ENCODE measurements around the gene PTPRT. TPM values are rescaled to one million over a fixed set of nuclear protein-coding genes. Genes with fewer than 3 reads are reported as not detected.

PTPRT gene
- total and polyA plus RNA-seq, 5 donors, result 0.06 to 0.40 (median 0.20) TPM

DNA sequence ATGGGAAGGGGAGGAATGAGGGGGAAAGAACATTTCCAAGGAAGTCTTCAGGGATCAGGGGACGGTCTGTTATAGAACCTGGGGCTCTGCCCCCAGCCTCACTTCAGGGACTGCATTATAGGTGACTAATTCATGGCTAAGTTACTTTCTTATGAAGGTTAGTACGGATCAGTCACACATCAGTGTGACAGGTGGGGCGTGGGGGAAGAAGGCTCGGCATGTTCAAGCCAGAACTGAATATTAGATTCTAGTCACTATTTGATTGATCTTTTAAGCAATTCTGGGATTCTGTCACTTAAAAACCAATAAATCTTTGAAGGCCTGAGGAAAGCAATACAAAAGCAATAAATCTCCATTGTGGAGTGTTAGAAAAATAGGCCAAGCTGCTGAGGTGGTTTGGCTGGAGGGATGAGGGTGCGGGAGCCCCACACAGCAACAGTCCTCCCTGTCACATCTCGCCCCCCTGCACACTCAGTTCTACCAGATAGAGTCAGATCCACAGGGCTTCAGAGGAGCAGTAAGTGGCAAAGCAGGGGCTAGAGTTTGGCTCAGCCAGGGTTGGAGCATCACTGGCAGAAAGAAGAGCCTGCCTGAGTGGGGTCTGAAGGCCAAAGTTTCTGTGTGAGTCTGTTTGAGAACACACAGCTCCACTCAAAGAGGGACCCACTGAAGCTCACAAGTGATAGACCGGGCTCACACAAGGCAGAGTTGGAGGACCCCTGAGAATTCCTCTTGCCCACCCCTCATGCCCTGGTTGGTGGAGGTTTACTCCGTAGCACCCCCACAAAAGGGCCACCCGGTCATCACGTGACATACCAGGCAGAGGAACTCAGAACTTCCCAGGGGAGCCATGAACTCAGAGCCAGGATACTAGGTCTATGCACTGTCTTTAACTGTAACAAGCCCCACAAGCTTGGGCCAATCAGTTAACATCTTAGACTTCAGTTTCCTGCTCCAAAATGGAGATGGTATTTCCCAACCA is 843.2 kb downstream of the PTPRT start:
- ATAC-seq (no peak), DNase-seq (no peak)
- H3K9me3 ChIP-seq (ENCODE audit: control insufficient read depth, low read length), result no peaks in the 10 kb centered on the region
- H3K4me3 ChIP-seq (ENCODE audit: low read length), result no peak overlapping the region
- H3K27ac ChIP-seq (ENCODE audit: low read length), result no peak overlapping the region
- 88% methylated on average over 10 of the region's 10 CpGs for WGBS
- no peaks in the 10 kb centered on the region for H3K27me3 ChIP-seq (ENCODE audit: control insufficient read depth, insufficient read depth)
- intact Hi-C loops (cut with DNase I), result no loop called here
- H3K4me1 ChIP-seq (ENCODE audit: control insufficient read depth, insufficient read depth, low read length), result no peaks in the 10 kb centered on the region

GRCh38 chr20:42341654-42342053 is 848.1 kb downstream of the PTPRT start:
- Histone ChIP-seq H3K4me3 (ENCODE audit: low read length) (no peak overlapping the region), H3K9me3 (ENCODE audit: control insufficient read depth, low read length) (no peaks in the 10 kb centered on the region), H3K27ac (ENCODE audit: low read length) (no peak overlapping the region), H3K27me3 (ENCODE audit: control insufficient read depth, insufficient read depth) (no peaks in the 10 kb centered on the region), H3K4me1 (ENCODE audit: control insufficient read depth, insufficient read depth, low read length) (peaks cover 6% of the 10 kb centered on the region)
- ATAC-seq, result no peak
- WGBS, result 88% methylated on average over 2 of the region's 2 CpGs
- intact Hi-C loops (cut with DNase I), result no loop called here
- DNase-seq, result no peak

GRCh38 chr20:42340368-42340767 is 849.3 kb downstream of the PTPRT start:
- DNase-seq (peak in 1 of 3 donors; percentile 69), ATAC-seq (peak in 1 of 2 donors; percentile 27)
- Histone ChIP-seq H3K9me3 (ENCODE audit: control insufficient read depth, low read length) (no peaks in the 10 kb centered on the region), H3K27me3 (ENCODE audit: control insufficient read depth, insufficient read depth) (no peaks in the 10 kb centered on the region), H3K27ac (ENCODE audit: low read length) (no peak overlapping the region), H3K4me1 (ENCODE audit: control insufficient read depth, insufficient read depth, low read length) (peaks cover 6% of the 10 kb centered on the region), H3K4me3 (ENCODE audit: low read length) (no peak overlapping the region)
- intact Hi-C loops (cut with DNase I), result no loop called here
- WGBS, result 60% methylated on average over 4 of the region's 4 CpGs

DNA sequence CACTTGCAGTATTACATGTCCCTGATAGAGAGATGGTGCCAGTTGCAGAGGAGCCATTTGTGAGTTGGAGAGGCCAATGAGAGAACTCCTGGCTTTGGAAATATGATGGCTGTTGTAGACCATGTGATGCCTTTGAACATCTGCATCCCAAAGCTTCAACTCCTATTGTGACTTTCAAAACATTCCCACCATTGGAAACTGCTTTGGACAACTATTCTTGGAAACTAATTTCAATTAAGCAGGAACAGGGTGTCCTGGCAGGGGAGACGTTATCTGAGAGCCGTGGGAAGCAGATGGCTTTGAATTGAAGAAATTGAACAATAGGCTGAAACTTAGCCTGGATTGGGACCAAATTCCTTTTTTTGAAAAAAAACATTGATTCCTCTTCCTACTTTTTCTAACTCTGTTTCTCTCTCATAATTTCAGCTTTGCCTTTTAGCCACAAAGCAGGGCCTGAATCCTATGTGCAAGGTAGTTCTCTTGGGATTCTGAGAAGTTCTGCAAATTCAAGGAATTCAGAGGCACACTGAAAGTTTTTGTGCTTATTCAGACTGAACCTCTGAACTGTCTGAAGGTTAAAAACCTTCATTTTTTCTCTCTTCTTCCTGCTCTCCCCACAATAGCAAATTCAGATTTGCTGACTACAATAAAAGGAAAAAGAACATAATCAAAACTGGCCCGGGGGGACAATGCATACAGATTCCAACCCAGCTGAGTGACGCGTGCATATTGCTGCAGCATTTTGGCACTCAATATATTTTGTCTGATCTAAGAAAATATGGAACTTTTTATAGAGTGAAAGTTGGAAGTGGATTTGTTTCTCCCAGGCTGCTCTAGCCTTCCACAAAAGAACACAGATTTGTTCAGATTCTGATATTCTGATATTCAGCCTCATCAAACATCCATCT is 851.2 kb downstream of the PTPRT start:
- no peak overlapping the region for H3K4me3 ChIP-seq (ENCODE audit: low read length)
- no peak overlapping the region for H3K27ac ChIP-seq (ENCODE audit: low read length)
- intact Hi-C loops (cut with DNase I), result no loop called here
- no peaks in the 10 kb centered on the region for H3K9me3 ChIP-seq (ENCODE audit: control insufficient read depth, low read length)
- peak in 1 of 3 donors; percentile 74 for DNase-seq
- peaks cover 6% of the 10 kb centered on the region for H3K4me1 ChIP-seq (ENCODE audit: control insufficient read depth, insufficient read depth, low read length)
- 24% methylated on average over 5 of the region's 5 CpGs for WGBS
- no peaks in the 10 kb centered on the region for H3K27me3 ChIP-seq (ENCODE audit: control insufficient read depth, insufficient read depth)
- ATAC-seq, result peak; percentile 88 to 94

DNA sequence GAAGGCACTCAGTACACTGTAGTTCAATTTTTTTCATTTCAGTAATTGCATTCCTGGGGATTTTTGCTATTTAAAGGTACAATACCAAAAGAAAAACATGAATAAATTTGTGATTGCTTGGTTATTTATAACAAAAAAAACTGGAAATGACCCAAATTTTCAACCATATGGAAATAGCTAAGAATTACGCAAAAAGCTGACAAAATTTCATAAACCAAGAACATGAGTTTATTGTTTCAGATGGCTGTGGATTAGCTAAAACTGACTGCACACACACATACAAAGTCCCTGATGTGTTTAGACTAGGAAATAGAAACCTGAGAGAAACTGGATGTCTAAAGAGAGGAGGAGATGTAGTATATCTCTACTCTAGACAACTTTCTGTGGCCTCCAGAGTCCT is 853.1 kb downstream of the PTPRT start:
- Histone ChIP-seq H3K9me3 (ENCODE audit: control insufficient read depth, low read length) (no peaks in the 10 kb centered on the region), H3K4me3 (ENCODE audit: low read length) (no peak overlapping the region), H3K27me3 (ENCODE audit: control insufficient read depth, insufficient read depth) (no peaks in the 10 kb centered on the region), H3K27ac (ENCODE audit: low read length) (no peak overlapping the region), H3K4me1 (ENCODE audit: control insufficient read depth, insufficient read depth, low read length) (peaks cover 6% of the 10 kb centered on the region)
- intact Hi-C loops (cut with DNase I), result no loop called here
- DNase-seq (no peak), ATAC-seq (no peak)
- 84% methylated on average over 1 of the region's 1 CpG for WGBS

- DNase-seq (no peak), ATAC-seq (no peak)
- Histone ChIP-seq H3K9me3 (ENCODE audit: control insufficient read depth, low read length) (no peaks in the 10 kb centered on the region), H3K27me3 (ENCODE audit: control insufficient read depth, insufficient read depth) (no peaks in the 10 kb centered on the region), H3K4me3 (ENCODE audit: low read length) (no peak overlapping the region), H3K27ac (ENCODE audit: low read length) (no peak overlapping the region), H3K4me1 (ENCODE audit: control insufficient read depth, insufficient read depth, low read length) (no peaks in the 10 kb centered on the region)
- WGBS, result 53% methylated on average over 2 of the region's 2 CpGs
- intact Hi-C loops (cut with DNase I), result no loop called here
These were observed 870.3 kb downstream of the PTPRT start for GRCh38 chr20:42319252-42320013.

DNA sequence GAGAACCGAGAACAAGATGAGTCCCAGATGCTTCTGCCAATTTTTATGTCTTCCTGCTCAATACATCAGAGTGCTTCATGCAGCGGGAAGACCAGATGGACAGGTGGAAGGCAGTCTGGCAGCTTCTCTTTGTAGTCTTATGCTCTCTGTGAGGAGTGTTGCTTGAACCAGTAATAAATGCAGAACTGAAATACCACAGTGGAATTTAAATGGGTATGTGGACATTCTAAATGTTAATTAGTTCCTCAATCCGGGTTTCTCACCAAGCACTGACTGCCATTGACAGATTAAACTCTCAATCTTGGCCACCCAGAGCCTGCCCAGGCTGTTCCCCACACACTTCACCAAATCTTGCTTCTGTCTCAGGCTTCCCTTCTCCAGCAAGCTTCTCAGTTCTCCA is 876.0 kb downstream of the PTPRT start:
- ATAC-seq (no peak), DNase-seq (no peak)
- intact Hi-C loops (cut with DNase I), result no loop called here
- no peak overlapping the region for H3K27ac ChIP-seq (ENCODE audit: low read length)
- WGBS, result 75% methylated on average over 3 of the region's 3 CpGs
- H3K4me3 ChIP-seq (ENCODE audit: low read length), result no peak overlapping the region
- H3K27me3 ChIP-seq (ENCODE audit: control insufficient read depth, insufficient read depth), result no peaks in the 10 kb centered on the region
- no peaks in the 10 kb centered on the region for H3K9me3 ChIP-seq (ENCODE audit: control insufficient read depth, low read length)
- H3K4me1 ChIP-seq (ENCODE audit: control insufficient read depth, insufficient read depth, low read length), result no peaks in the 10 kb centered on the region

DNA sequence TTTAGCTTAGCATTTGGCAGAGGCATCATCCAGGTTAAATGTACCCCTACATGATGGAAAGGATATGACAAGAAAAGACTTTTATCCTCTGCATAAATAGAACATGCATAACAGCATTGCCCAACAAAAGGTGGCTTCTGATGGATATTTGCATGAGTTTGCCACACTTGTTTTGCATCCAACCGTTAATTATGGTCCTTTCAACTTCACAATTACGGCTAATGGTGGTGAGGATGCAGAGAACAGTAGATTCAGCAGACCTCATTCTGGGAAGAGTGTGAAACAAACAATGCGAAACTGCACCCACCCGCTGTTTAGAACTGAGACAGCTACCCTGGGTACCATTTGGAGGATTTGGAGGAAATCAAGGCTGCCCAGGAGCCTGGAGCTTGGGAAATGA is 880.7 kb downstream of the PTPRT start:
- Histone ChIP-seq H3K27me3 (ENCODE audit: control insufficient read depth, insufficient read depth) (no peaks in the 10 kb centered on the region), H3K27ac (ENCODE audit: low read length) (no peak overlapping the region), H3K9me3 (ENCODE audit: control insufficient read depth, low read length) (no peaks in the 10 kb centered on the region), H3K4me3 (ENCODE audit: low read length) (no peak overlapping the region), H3K4me1 (ENCODE audit: control insufficient read depth, insufficient read depth, low read length) (no peaks in the 10 kb centered on the region)
- 74% methylated on average over 4 of the region's 4 CpGs for WGBS
- ATAC-seq (no peak), DNase-seq (no peak)
- intact Hi-C loops (cut with DNase I), result no loop called here

- H3K27me3 ChIP-seq (ENCODE audit: control insufficient read depth, insufficient read depth), result no peaks in the 10 kb centered on the region
- ATAC-seq, result no peak
- intact Hi-C loops (cut with DNase I), result no loop called here
- no peaks in the 10 kb centered on the region for H3K9me3 ChIP-seq (ENCODE audit: control insufficient read depth, low read length)
- H3K27ac ChIP-seq (ENCODE audit: low read length), result no peak overlapping the region
- WGBS, result 90% methylated on average over 4 of the region's 4 CpGs
- H3K4me3 ChIP-seq (ENCODE audit: low read length), result no peak overlapping the region
- no peaks in the 10 kb centered on the region for H3K4me1 ChIP-seq (ENCODE audit: control insufficient read depth, insufficient read depth, low read length)
- DNase-seq, result no peak
These were observed 881.5 kb downstream of the PTPRT start for GRCh38 chr20:42308171-42308570.

- whole genome bisulfite sequencing, result 84% methylated on average over 3 of the region's 3 CpGs
- intact Hi-C loops (cut with DNase I), result no loop called here
- DNase-seq (no peak), ATAC-seq (no peak)
- Histone ChIP-seq H3K27ac (ENCODE audit: low read length) (no peak overlapping the region), H3K9me3 (ENCODE audit: control insufficient read depth, low read length) (no peaks in the 10 kb centered on the region), H3K4me1 (ENCODE audit: control insufficient read depth, insufficient read depth, low read length) (no peaks in the 10 kb centered on the region), H3K27me3 (ENCODE audit: control insufficient read depth, insufficient read depth) (no peaks in the 10 kb centered on the region), H3K4me3 (ENCODE audit: low read length) (no peak overlapping the region)
These were observed 894.1 kb downstream of the PTPRT start for GRCh38 chr20:42295592-42295991.
